AG04450 (cell line): Measurements from ENCODE around the gene IL1RAPL2. TPM values are rescaled to one million over a fixed set of nuclear protein-coding genes. Genes with fewer than 3 reads are reported as not detected.

ENCODE experiments used
- CTCF ChIA-PET: fragments of 300-600, 350-600 bp; formaldehyde crosslinking; extraction: SDS; loops from one replicate; lab custom pipeline; 2022; ENCODE audit warnings: antibody characterized with exemption, inconsistent platforms; lab: Charles Lee
- POLR2A ChIA-PET: fragments of 350-600 bp; formaldehyde crosslinking; extraction: SDS; loops from one replicate; lab custom pipeline; 2021; ENCODE audit warnings: antibody characterized with exemption, inconsistent platforms; lab: Yijun Ruan, JAX
- DNase-seq: peaks from one replicate; pipeline ENCODE4 v3.0.0-alpha.2; 2011; ENCODE audit warnings: low read depth, low spot score
- H3K27ac ChIP-seq: one replicate; pipeline ENCODE4 v1.5.1; 2012; ENCODE audit warnings: low read depth, low read length, control low read depth
- H3K27me3 ChIP-seq: one replicate; pipeline ENCODE4 v1.6.0; 2012; ENCODE audit warnings: low read length; ENCODE audit not compliant: control insufficient read depth, insufficient read depth
- H3K4me3 ChIP-seq: 2 replicates; pipeline ENCODE4 v1.5.1; 2011; ENCODE audit warnings: mild to moderate bottlenecking, low read depth, low read length, control low read depth
- H3K9me3 ChIP-seq: 2 replicates; pipeline ENCODE4 v1.5.1; 2012; ENCODE audit warnings: low read length; ENCODE audit not compliant: control insufficient read depth, insufficient read depth
- CTCF ChIP-seq: IDR thresholded peaks from 2 replicates; pipeline ENCODE4 v1.5.1; 2011; ENCODE audit warnings: low read depth, low read length, control low read depth, inconsistent platforms
- polyA plus RNA-seq: library from polyadenylated mRNA; depleted of rRNA; stranded (reverse); fragments of >200 nt; gene quantifications from 2 replicates; pipeline ENCODE4 v1.2.3, GENCODE V29; 2011

IL1RAPL2 gene
- polyA plus RNA-seq, 1 experiment: 0.71 TPM

GRCh38 chrX:105375816-105376215 is 809.8 kb downstream of the IL1RAPL2 start:
- H3K4me3 ChIP-seq: no peak overlapping the region
- no peak overlapping the region for H3K27ac ChIP-seq
- ChIA-PET POLR2A (no interaction called here), CTCF (no interaction called here)
- no peaks in the 10 kb centered on the region for H3K9me3 ChIP-seq
- H3K27me3 ChIP-seq: no peaks in the 10 kb centered on the region
- DNase-seq: no peak
- TF ChIP-seq CTCF: no peak

GRCh38 chrX:105424729-105425128 is 858.7 kb downstream of the IL1RAPL2 start:
- TF ChIP-seq CTCF: no peak
- H3K27ac ChIP-seq: no peak overlapping the region
- DNase-seq: no peak
- POLR2A ChIA-PET: no interaction called here
- CTCF ChIA-PET: no interaction called here
- H3K27me3 ChIP-seq: no peaks in the 10 kb centered on the region
- no peak overlapping the region for H3K4me3 ChIP-seq
- no peaks in the 10 kb centered on the region for H3K9me3 ChIP-seq

GRCh38 chrX:105451401-105451800 is 885.4 kb downstream of the IL1RAPL2 start:
- no peak overlapping the region for H3K4me3 ChIP-seq
- H3K27me3 ChIP-seq: no peaks in the 10 kb centered on the region
- CTCF ChIA-PET: no interaction called here
- no peak for DNase-seq
- H3K9me3 ChIP-seq: no peaks in the 10 kb centered on the region
- no peak overlapping the region for H3K27ac ChIP-seq
- TF ChIP-seq CTCF: no peak
- POLR2A ChIA-PET: no interaction called here

GRCh38 chrX:105458846-105459245 is 892.8 kb downstream of the IL1RAPL2 start:
- no peak for DNase-seq
- POLR2A ChIA-PET: no interaction called here
- no peak overlapping the region for H3K27ac ChIP-seq
- H3K9me3 ChIP-seq: no peaks in the 10 kb centered on the region
- H3K27me3 ChIP-seq: no peaks in the 10 kb centered on the region
- TF ChIP-seq CTCF: no peak
- CTCF ChIA-PET: no interaction called here
- no peak overlapping the region for H3K4me3 ChIP-seq

- POLR2A ChIA-PET: no interaction called here
- CTCF ChIA-PET: no interaction called here
- Histone ChIP-seq H3K27me3 (no peaks in the 10 kb centered on the region), H3K4me3 (no peak overlapping the region), H3K27ac (no peak overlapping the region), H3K9me3 (no peaks in the 10 kb centered on the region)
- no peak for TF ChIP-seq CTCF
- DNase-seq: no peak
These were observed 894.4 kb downstream of the IL1RAPL2 start for GRCh38 chrX:105460376-105460775.
